Activated CD4-positive, CD25-positive, alpha-beta regulatory T cell (primary cell): ENCODE measurements around the gene IQCN.

Source experiments
- DNase-seq, 4 experiments: peaks; one replicate each; lab custom pipeline; 2025; lab: John Stamatoyannopoulos, UW

Gene IQCN

GRCh38 chr19:18266771-18267686, 7.2 kb downstream of the IQCN start:
- no peak for DNase-seq

GRCh38 chr19:18265582-18265981, 8.7 kb downstream of the IQCN start:
- DNase-seq: no peak

GRCh38 chr19:18264971-18265540, 9.2 kb downstream of the IQCN start:
- no peak for DNase-seq

- DNase-seq: no peak
Observed at GRCh38 chr19:18264137-18264854, 10.0 kb downstream of the IQCN start.

- DNase-seq: no peak
Observed at GRCh38 chr19:18263324-18264136, 10.7 kb downstream of the IQCN start.

- no peak for DNase-seq
Observed at GRCh38 chr19:18262917-18263316, 11.3 kb downstream of the IQCN start.

GRCh38 chr19:18262144-18262543, 12.1 kb downstream of the IQCN start:
- no peak for DNase-seq

- no peak for DNase-seq
Observed at GRCh38 chr19:18261474-18261873, 12.8 kb downstream of the IQCN start.

GRCh38 chr19:18259893-18260292, 14.4 kb downstream of the IQCN start:
- no peak for DNase-seq

- DNase-seq: no peak
Observed at GRCh38 chr19:18257503-18258470, 16.5 kb downstream of the IQCN start.

GRCh38 chr19:18254546-18255503, 19.4 kb downstream of the IQCN start:
- no peak for DNase-seq

- no peak for DNase-seq
Observed at GRCh38 chr19:18253716-18254115, 20.5 kb downstream of the IQCN start.

GRCh38 chr19:18253130-18253529, 21.1 kb downstream of the IQCN start:
- no peak for DNase-seq

- DNase-seq: no peak
Observed at GRCh38 chr19:18252370-18252717, 21.9 kb downstream of the IQCN start.

- peak; percentile 57 to 72 (median 67) for DNase-seq
Observed at GRCh38 chr19:18251587-18252369, 22.5 kb downstream of the IQCN start.

- no peak for DNase-seq
Observed at GRCh38 chr19:18249834-18250233, 24.4 kb downstream of the IQCN start.

- DNase-seq: no peak
Observed at GRCh38 chr19:18245297-18245696, 29.0 kb downstream of the IQCN start.

GRCh38 chr19:18239303-18239702, 34.9 kb downstream of the IQCN start:
- no peak for DNase-seq

- DNase-seq: no peak
Observed at GRCh38 chr19:18234194-18234593, 40.1 kb downstream of the IQCN start.
